Mononuclear cell (primary cell): ENCODE results near the gene KCNAB1. TPM values are rescaled to one million over a fixed set of nuclear protein-coding genes. Genes with fewer than 3 reads are reported as not detected.
"Not testable (repeated sequence)": the region's sequence is repeated elsewhere in the genome, so short reads cannot be mapped to it uniquely, and the experiment has no call there.

Experiments
- H3K27me3 ChIP-seq: 2 replicates; pipeline ENCODE4 v1.6.0; 2011; ENCODE audit warnings: low read length, control low read depth; ENCODE audit not compliant: insufficient read depth
- H3K4me1 ChIP-seq: 2 replicates; pipeline ENCODE4 v1.5.1; 2011; ENCODE audit warnings: mild to moderate bottlenecking, low read length, control low read depth; ENCODE audit not compliant: insufficient read depth
- H3K4me3 ChIP-seq: 2 replicates; pipeline ENCODE4 v1.5.1; 2011; ENCODE audit warnings: mild to moderate bottlenecking, low read length, moderate library complexity
- H3K9me3 ChIP-seq: 2 replicates; pipeline ENCODE4 v1.5.1; 2011; ENCODE audit warnings: low read depth, mild to moderate bottlenecking, control low read depth, low read length
- total RNA-seq: library from RNA; depleted of rRNA; stranded (reverse); fragments of >200 nt; gene quantifications from one replicate; pipeline ENCODE4 v1.2.3, GENCODE V29; 2012

The KCNAB1 gene
- total RNA-seq, 1 donor: not detected

DNA sequence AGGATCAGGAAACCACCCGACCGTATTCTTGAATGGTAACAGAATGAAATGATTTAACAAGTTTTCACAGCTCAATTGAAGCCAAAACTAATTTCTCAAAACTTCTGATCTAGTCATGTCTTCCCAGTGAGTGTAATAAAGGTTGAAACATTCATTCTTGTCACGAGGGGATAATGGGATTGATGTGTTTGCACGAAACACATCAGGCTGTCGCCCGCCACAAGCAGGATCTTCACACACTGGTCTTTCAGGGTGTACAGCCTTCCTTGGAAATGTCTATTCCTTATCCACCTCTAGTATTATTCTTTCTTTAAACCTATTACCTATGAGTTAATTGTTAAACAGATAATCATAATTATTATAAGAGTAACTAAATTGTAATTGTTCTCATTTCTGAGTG is 94.3 kb downstream of the KCNAB1 start:
- no peaks in the 10 kb centered on the region for H3K4me1 ChIP-seq
- H3K27me3 ChIP-seq: no peaks in the 10 kb centered on the region

DNA sequence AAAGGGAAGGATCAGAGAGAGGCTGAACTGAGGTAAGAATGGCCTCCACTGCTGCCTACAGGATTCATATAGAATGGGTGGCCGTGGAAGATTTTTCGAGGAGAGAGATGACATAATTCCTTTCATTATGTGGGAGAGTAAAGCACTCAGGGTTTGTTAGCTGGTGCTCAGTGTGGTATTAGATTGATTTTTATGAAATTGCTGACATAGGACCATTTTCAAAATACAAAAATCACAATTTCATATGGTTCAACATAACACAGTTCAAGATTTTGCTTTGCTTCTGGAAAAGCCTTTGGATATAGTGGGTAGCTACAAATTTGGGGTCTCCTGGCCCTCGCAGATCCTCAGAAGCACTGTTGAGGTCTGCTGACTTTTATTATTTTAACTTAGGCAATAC is 95.4 kb downstream of the KCNAB1 start:
- no peaks in the 10 kb centered on the region for H3K4me1 ChIP-seq
- H3K4me3 ChIP-seq: no peak overlapping the region
- no peaks in the 10 kb centered on the region for H3K9me3 ChIP-seq
- no peaks in the 10 kb centered on the region for H3K27me3 ChIP-seq

More for the DNA sequence above, 94.3 kb downstream of the KCNAB1 start:
- no peaks in the 10 kb centered on the region for H3K9me3 ChIP-seq
- H3K4me3 ChIP-seq: no peak overlapping the region

DNA sequence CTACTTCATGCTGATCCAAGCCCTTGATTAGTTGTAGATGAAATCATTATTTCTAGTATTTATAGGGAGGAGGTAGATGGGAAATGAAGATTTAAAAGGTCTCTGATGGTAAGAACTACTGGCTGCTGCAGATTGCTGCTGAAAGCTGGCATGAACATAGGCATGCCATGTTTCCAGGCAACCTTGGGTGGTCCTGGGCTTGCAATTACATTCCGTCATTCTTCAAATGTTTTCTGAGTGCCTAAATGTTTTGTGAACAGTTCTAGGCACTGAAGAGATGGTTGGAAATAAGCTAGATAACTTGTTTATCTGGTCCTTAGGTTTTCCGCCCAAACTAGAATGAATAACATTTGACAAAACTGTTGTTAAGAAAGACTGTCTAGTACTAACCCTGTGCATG is 95.8 kb downstream of the KCNAB1 start:
- H3K4me3 ChIP-seq: no peak overlapping the region

DNA sequence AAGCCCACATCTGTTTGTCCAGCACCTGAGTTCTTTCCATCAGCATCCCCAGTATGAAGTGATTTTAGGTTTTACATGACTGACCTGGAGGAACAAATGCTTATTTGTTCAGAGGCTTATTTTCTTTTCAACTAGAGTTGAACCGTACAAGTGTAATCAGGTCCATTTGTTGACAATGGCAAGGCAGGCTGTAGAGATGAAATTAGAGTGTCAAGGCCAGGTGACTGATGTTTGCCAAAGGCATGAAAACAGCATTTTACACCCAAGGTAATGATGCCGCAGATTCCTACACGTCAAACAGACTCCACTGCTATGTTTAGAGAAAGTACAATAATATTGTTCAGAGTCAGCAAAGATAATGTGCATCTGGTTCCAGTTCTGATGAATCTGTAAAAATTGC is 96.5 kb downstream of the KCNAB1 start:
- Histone ChIP-seq H3K27me3 (no peaks in the 10 kb centered on the region), H3K4me1 (no peaks in the 10 kb centered on the region), H3K9me3 (no peaks in the 10 kb centered on the region), H3K4me3 (no peak overlapping the region)

More for the DNA sequence above, 95.8 kb downstream of the KCNAB1 start:
- Histone ChIP-seq H3K9me3 (no peaks in the 10 kb centered on the region), H3K27me3 (no peaks in the 10 kb centered on the region), H3K4me1 (no peaks in the 10 kb centered on the region)

DNA sequence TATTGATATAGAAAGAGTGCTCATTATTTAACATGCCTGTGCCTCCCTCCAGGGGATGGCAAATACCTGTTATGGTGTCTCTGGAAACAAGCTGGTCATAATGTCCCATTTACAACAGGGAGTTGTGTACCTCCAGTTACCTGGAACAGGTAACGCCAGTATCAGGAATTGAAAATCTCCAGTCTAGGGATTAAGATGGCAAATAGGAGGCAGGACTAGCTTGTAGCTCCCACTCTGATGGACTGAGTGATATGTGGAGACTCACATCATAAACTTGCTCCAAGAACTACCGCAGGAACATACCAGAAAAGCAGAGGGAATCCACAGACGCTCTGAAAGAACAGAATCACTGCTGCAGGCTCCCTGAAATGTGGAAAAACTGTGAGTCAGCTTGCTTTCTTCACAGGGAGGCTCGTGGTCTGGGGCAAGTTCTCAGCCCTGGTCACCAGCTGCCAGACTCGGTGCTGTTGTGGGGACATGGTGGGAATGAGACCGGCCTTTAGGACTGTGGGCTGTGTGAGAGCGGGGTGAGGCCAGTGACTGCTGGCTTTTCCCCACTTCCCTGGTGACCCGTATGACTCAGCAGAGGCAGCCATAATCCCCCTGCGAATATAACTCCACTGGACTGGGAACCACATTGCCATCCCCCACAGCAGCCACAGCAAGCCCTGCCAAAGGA is 97.4 kb downstream of the KCNAB1 start:
- Histone ChIP-seq H3K27me3 (no peaks in the 10 kb centered on the region), H3K4me1 (no peaks in the 10 kb centered on the region), H3K9me3 (no peaks in the 10 kb centered on the region), H3K4me3 (no peak overlapping the region)

DNA sequence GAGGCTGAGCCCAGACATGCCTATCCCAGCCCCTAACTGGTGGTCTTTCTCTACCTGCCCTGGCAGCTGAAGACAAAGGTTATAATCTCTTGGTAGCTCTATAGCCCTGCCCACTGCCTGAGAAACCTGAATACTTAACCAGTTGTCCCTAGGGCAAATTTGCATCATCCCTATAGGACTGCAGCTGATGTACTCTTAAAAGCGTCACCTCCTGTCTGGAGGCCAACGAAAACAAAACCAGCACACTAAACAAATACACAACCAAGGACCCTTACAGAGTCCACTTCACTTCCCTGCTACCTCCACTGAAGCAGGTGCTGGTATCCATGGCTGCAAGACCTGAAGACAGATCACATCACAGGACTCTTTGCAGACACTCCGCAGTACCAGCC is 98.0 kb downstream of the KCNAB1 start:
- H3K9me3 ChIP-seq: no peaks in the 10 kb centered on the region
- no peak overlapping the region for H3K4me3 ChIP-seq
- no peaks in the 10 kb centered on the region for H3K4me1 ChIP-seq
- no peaks in the 10 kb centered on the region for H3K27me3 ChIP-seq

DNA sequence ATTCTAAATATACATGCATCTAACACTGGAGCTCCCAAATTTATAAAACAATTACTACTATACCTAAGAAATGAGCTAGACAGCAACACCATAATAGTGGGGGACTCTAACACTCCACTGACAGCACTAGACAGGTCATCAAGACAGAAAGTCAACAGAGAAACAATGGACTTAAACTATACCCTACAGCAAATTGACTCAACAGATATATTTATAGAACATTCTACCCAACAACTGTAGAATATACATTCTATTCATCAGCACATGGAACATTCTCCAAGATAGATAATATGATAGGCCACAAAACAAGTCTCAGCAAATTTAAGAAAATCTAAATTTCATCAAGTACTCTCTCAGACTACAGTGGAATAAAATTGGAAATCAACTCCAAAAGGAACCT is 102.0 kb downstream of the KCNAB1 start:
- not testable (repeated sequence) for H3K9me3 ChIP-seq, H3K27me3 ChIP-seq, H3K4me1 ChIP-seq, H3K4me3 ChIP-seq

DNA sequence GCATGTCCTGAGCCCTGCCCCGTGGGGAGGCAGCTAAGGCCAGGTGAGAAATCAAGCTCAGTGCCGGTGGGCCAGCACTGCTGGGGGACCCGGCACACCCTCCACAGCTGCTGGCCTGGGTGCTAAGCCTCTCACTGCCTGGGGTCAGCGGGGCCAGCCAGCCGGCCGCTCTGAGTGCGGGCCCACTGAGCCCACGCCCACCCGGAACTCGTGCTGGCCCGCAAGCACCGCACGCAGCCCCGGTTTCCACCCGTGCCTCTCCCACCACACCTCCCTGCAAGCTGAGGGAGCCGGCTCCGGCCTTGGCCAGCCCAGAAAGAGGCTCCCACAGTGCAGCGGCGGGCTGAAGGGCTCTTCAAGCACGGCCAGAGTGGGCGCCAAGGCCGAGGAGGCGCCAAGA is 103.7 kb downstream of the KCNAB1 start:
- H3K4me3 ChIP-seq, H3K9me3 ChIP-seq: not testable (repeated sequence)

DNA sequence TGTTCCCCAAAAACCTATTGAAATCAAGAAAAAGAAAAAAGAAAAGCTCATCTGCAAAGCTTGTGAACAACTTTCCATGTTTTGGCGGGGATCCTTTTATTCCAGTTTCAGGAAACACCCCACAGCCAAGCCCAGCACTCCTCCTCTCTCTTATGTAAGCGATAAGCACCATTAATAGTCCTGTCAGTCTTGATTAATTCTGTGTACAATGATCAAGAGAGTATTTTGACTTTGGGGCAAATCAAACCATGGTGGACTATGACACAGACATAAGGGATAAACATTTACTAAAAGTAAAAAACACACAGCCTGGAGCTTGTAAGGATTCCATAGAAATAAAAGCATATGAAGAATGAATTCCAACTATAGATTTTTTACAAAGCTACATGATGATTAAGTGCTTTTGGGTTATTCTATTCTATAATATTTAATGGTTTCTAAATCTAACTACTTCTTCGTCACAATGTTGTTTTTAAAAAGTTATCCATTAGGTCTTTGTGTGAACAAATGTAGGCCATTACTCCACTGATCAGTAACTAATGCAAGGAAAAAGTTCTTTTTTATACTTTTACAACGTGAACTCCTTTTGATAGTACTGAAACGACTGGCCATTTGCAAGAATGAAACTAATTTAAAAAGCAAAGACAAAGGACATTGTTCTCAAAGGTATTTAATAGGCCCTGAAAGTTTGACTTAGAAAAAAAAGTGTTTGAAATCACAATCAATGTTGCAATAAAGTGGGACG is 106.5 kb downstream of the KCNAB1 start:
- H3K4me1 ChIP-seq: no peaks in the 10 kb centered on the region
- no peak overlapping the region for H3K4me3 ChIP-seq
- H3K27me3 ChIP-seq: no peaks in the 10 kb centered on the region
- no peaks in the 10 kb centered on the region for H3K9me3 ChIP-seq

More for the DNA sequence above, 103.7 kb downstream of the KCNAB1 start:
- not testable (repeated sequence) for H3K27me3 ChIP-seq, H3K4me1 ChIP-seq

DNA sequence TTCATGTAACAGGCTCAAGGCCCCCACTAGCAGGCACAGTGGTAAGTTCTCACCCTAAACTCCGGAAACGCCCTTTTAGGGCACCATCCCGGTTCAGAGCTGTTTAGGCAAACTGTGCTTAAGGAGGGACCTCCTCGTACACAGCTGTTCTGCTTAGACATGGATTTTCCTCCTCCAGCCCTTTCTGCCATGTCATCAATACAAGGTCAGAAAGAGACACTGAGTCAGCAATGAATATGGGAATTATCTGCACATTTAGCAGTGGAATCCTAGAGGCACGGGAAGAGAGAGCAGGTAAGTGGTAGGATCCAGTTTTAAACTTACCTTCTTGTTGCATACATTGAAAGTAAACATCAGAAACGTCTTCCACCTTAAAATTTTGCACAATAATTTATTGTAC is 107.3 kb downstream of the KCNAB1 start:
- no peaks in the 10 kb centered on the region for H3K9me3 ChIP-seq
- H3K27me3 ChIP-seq: no peaks in the 10 kb centered on the region
- H3K4me1 ChIP-seq: no peaks in the 10 kb centered on the region
- H3K4me3 ChIP-seq: no peak overlapping the region

DNA sequence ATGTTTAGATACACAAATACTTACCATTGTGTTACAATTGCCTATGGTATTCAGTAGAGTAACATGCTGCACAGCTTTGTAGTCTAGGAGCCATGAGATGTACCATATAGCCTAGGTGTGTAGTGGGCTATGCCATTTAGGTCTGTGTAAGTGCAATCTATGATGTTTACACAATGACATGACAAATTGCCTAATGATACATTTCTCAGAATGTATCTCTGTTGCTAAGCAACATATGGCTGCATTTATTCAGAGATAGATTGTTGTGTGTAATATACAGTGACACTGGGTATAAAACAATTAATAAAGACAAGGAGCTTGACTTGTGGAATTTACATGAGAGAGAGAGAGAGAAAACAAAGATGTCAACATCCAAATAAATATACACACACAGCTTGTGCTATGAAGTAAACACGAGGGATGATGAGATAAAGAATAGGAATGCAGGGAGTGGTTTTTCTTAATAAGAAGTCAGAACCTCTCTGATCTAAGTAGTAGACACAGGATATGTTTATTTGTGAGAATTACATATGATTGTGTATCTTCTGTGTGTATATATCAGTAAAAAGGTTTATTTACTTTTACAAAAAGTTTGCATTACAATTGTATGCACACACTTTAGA is 110.0 kb downstream of the KCNAB1 start:
- no peaks in the 10 kb centered on the region for H3K27me3 ChIP-seq
- no peak overlapping the region for H3K4me3 ChIP-seq
- H3K4me1 ChIP-seq: no peaks in the 10 kb centered on the region
- no peaks in the 10 kb centered on the region for H3K9me3 ChIP-seq

DNA sequence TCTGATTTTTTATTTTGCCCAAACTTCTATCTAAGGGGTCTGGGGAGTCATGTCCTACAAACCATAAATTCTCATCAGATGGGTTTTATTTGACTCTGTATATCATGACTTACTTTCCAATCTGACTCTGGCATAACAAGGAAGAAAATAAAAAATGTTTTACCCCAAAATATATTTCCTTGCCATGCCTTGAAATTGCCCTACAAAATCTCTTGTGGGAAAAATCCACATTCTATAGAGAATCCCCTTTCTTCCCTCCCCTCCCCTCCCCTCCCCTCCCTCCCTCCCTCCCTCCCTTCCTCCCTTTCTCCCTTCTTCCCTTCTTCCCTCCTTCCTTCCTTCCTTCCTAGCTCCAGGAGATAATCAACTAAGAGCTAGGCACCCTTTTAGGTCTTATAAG is 110.8 kb downstream of the KCNAB1 start:
- not testable (repeated sequence) for H3K27me3 ChIP-seq, H3K4me1 ChIP-seq, H3K9me3 ChIP-seq, H3K4me3 ChIP-seq

DNA sequence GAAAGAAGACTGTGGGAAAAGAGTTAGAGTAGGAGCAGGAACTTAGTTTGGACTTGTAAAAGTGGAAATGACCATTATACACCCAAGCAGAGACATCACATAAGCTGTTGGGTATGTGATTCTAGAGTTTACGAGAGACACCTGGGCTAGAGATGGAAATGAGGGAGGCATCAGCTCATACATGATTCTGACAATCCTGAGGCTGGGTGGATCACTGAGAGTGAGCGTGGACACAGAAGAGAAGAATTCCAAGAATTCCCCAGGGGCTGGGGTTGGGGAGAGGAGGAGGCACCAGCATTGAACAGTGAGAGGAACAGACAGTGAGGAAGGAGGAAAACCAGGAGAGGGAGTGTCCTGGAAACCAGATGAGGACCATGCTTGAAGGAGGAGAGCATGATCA is 113.5 kb downstream of the KCNAB1 start:
- Histone ChIP-seq H3K27me3 (no peaks in the 10 kb centered on the region), H3K4me3 (no peak overlapping the region), H3K4me1 (no peaks in the 10 kb centered on the region), H3K9me3 (no peaks in the 10 kb centered on the region)

DNA sequence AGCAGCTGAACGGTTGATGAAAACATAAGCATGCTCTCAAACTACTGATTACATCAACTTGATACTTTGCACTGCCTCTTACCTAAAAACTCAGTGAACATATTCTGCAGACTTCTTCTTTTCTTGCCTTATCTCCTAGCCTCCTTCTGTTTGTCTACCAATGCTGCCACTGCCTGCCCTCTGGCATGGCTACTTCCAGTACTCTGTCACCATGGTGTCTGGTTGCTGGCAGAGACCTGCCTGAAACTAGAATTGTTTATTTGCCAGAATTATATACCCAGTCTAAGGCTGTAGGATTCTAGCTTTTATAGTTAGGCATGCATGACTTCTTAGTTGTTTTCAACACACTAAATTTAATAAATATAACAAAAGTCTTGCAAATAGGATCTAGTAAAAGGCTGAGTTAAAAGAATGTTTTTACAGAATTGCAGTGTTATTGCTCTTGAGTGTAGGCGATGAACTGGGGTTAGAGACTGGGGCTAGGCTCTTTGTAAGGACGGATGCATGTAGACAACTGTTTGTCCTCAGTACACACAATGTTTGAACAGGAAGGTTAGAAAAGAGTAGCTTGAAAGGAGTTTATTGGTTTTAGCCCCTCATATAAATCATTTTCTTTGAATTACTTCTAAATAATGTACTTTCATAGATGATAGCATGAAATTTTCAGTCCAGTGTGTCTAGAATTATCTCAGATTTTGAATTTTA is 116.3 kb downstream of the KCNAB1 start:
- Histone ChIP-seq H3K4me3 (no peak overlapping the region), H3K4me1 (no peaks in the 10 kb centered on the region), H3K9me3 (no peaks in the 10 kb centered on the region), H3K27me3 (no peaks in the 10 kb centered on the region)

DNA sequence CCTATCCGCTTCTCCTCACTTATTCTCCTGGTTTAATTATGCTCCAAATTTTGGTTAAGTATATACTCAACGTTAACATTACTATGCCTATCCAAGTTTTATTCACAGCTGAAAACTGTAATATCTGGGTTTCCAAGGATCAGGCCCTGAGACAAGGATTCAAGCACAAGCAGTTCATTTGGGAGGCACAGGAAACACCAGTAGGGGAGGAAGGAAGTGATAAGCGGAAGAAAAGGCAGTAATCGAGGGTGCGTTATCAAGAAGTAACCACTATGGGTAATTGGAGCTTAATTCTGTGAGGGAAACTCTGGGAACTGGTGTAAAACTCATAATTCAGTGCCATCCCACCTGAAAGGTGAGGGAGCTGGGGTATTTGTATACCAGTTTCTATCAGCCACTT is 120.3 kb downstream of the KCNAB1 start:
- H3K4me1 ChIP-seq: no peaks in the 10 kb centered on the region
- H3K4me3 ChIP-seq: no peak overlapping the region
- no peaks in the 10 kb centered on the region for H3K27me3 ChIP-seq
- no peaks in the 10 kb centered on the region for H3K9me3 ChIP-seq
